ENCODE measurements around the gene BPIFB3.
"Not testable (repeated sequence)": the region's sequence is repeated elsewhere in the genome, so short reads cannot be mapped to it uniquely, and the experiment has no call there.

Gene BPIFB3

DNA sequence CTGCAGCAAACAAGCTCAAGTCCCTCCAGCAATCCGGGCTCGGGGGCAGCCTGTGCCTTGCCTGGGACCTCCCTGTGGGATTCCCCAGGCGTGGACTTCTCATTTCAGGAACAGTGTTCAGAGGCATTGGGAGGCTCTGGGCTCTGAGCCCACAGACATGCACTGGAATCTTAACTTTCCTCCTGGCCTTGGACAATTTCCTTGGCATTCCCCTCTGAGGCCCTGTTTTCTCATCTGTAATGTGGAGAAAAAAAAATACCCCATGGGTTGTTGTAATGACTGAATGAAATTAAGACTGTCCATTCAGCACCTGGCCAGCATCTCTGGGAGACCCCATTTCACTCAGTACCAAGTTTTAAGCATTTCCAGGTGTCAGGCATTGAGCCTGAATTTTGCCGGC, 43.3 kb downstream of the BPIFB3 start:
- H3K36me3 ChIP-seq (ENCODE audit: insufficient read depth, low read length): no peaks in the 10 kb centered on the region
- WGBS: 92% methylated on average over 4 of the region's 4 CpGs
- no peak overlapping the region for H3K4me3 ChIP-seq (ENCODE audit: low read length)
- no peaks in the 10 kb centered on the region for H3K9me3 ChIP-seq (ENCODE audit: insufficient read depth, low read depth, low read length)
- no peak overlapping the region for H3K27ac ChIP-seq (ENCODE audit: low read depth, low read length)
- H3K4me1 ChIP-seq (ENCODE audit: insufficient read depth, low read length): no peaks in the 10 kb centered on the region
- no peak overlapping the region for H3K9ac ChIP-seq (ENCODE audit: low read depth, low read length)
- no peaks in the 10 kb centered on the region for H3K27me3 ChIP-seq (ENCODE audit: insufficient read depth, low read length)

DNA sequence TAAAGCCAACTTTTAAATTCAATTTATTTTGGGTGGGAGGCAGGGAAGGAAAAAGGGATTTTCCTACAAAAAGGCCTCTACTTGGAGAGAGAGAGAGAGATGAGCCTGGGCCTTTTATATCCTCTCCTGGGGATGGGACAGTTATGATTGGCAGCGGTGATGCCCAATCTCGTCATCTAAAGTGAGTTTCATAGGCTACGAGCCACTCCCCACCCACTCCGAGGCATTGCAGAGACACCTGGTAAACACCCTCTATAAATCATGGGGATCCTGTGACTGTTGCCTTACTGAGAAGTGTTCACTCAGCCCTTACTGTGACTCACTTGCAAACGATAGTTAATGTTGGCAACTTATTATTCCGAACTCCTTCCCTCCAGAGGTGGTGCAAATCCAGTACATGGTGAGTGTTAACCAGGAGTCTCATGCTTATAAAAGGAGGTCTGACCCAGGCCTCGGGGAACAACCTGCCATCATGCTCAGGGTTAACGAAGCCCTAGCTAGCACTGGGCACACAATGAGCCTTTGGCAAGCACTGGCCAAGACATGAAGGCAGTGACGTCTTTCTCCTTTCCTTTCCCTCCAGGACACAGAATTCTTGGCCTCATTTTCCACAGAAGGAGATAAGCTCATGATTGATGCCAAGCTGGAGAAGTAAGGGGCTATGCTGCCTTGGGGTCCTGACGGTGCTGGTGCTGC, 46.3 kb downstream of the BPIFB3 start:
- no peaks in the 10 kb centered on the region for H3K27me3 ChIP-seq (ENCODE audit: insufficient read depth, low read length)
- no peaks in the 10 kb centered on the region for H3K9me3 ChIP-seq (ENCODE audit: insufficient read depth, low read depth, low read length)
- WGBS: 86% methylated on average over 10 of the region's 10 CpGs
- H3K4me3 ChIP-seq (ENCODE audit: low read length): no peak overlapping the region
- H3K36me3 ChIP-seq (ENCODE audit: insufficient read depth, low read length): no peaks in the 10 kb centered on the region
- no peak overlapping the region for H3K27ac ChIP-seq (ENCODE audit: low read depth, low read length)
- H3K4me1 ChIP-seq (ENCODE audit: insufficient read depth, low read length): peaks cover 4% of the 10 kb centered on the region; the same call in 1 of the 2 replicates
- H3K9ac ChIP-seq (ENCODE audit: low read depth, low read length): no peak overlapping the region

DNA sequence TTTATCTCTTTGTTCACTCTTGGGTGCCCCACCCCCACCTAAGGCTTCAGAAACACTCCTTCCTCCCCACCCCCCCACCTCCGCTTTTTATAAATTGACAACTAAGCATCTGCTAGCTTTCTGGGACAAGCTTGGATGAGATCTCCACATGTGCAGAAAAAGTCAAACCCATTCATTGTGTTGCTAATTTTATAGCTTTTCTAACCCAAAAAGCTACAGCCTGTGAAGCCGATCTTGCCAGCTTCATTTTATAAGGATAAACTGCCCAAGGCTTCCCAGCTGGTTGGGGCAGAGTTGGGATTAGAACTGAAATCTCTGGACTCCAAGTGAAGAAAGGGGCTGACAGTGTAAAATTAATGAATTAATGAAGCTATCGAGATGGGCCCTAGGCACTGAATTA, 49.9 kb downstream of the BPIFB3 start:
- H3K9me3 ChIP-seq (ENCODE audit: insufficient read depth, low read depth, low read length): no peaks in the 10 kb centered on the region
- 69% methylated on average over 3 of the region's 3 CpGs for WGBS
- H3K36me3 ChIP-seq (ENCODE audit: insufficient read depth, low read length): no peaks in the 10 kb centered on the region
- no peak overlapping the region for H3K9ac ChIP-seq (ENCODE audit: low read depth, low read length)
- no peak overlapping the region for H3K4me3 ChIP-seq (ENCODE audit: low read length)
- peaks cover 4% of the 10 kb centered on the region; the same call in 1 of the 2 replicates for H3K4me1 ChIP-seq (ENCODE audit: insufficient read depth, low read length)
- no peaks in the 10 kb centered on the region for H3K27me3 ChIP-seq (ENCODE audit: insufficient read depth, low read length)
- no peak overlapping the region for H3K27ac ChIP-seq (ENCODE audit: low read depth, low read length)

DNA sequence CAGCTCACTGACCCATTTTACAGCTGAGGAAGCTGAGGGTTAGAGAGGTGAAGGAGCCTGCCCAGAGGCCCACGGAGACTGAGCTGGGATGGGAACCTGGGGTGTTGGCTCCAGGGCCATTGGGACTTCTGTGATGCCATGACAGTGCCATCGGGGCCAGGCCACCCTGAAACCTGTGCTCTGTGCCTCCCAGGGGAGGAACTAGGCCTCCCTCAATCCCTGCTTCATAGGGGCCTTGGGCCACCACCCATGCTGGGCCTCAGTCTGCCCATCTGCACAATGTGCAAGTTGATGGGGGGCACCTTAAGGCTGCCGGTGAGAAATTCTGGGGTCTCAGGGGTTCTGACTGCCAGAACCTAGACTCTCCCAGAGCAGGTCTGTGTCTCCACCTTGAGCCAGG, 50.6 kb downstream of the BPIFB3 start:
- WGBS: 94% methylated on average over 3 of the region's 3 CpGs
- H3K4me3 ChIP-seq (ENCODE audit: low read length): no peak overlapping the region

DNA sequence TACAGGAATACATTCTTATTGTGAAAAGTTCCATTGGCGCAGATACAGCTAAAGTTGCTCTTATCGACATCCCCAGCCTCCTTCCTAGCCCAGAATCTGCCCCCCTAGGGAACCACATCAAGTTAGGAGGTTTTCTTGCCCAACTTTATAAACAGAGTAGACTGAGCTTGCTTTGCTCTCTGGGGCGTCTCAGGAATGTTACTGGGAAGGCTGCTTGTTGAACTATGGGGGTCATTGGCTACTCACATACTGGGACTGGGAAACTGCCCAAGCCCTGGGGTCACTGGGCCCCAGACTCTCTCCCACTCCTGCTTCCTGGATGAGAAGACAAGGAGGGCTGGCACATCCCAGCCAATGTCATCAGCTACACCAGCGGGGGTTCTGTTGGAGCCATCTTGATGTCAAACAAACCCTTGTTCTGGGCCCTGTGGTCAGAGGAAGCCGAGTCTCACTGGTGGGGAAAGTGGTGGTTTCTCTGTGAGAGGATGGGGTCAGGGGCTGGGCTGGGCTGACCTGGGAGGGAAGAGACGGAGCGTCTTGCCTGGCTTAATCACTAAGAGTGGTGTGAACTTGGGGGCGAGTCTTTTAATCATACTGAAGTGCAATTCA, 51.7 kb downstream of the BPIFB3 start:
- whole genome bisulfite sequencing: 91% methylated on average over 8 of the region's 8 CpGs
- Histone ChIP-seq H3K9me3 (ENCODE audit: insufficient read depth, low read depth, low read length) (no peaks in the 10 kb centered on the region), H3K27ac (ENCODE audit: low read depth, low read length) (no peak overlapping the region)

More for the DNA sequence above, 50.6 kb downstream of the BPIFB3 start:
- no peak overlapping the region for H3K9ac ChIP-seq (ENCODE audit: low read depth, low read length)
- peaks cover 4% of the 10 kb centered on the region; the same call in 1 of the 2 replicates for H3K4me1 ChIP-seq (ENCODE audit: insufficient read depth, low read length)
- no peak overlapping the region for H3K27ac ChIP-seq (ENCODE audit: low read depth, low read length)
- no peaks in the 10 kb centered on the region for H3K36me3 ChIP-seq (ENCODE audit: insufficient read depth, low read length)
- H3K9me3 ChIP-seq (ENCODE audit: insufficient read depth, low read depth, low read length): no peaks in the 10 kb centered on the region
- H3K27me3 ChIP-seq (ENCODE audit: insufficient read depth, low read length): no peaks in the 10 kb centered on the region

DNA sequence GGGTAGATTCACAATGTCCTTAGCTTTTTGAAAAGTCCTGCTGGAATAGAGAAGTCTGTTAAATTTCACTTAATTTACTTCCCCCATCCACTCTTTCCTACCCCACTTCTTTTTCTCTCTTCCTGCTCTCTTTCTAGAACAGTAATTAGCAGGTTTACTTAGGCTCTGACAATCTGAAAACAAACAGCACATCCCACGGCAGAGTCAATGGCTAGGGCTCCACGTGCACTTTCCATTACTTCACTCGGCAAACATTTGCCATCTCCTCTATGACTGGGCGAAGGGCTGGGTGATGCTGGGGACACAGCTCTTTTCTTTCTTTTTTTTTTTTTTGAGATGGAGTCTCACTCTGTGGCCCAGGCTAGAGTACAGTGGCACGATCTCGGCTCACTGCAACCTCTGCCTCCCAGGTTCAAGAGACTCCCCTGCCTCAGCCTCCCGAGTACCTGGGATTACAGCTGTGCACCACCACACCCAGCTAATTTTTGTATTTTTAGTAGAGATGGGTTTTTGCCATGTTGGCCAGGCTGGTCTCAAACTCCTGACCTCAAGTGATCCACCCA, 52.4 kb downstream of the BPIFB3 start:
- not testable (repeated sequence) for H3K27me3 ChIP-seq (ENCODE audit: insufficient read depth, low read length); H3K4me1 ChIP-seq (ENCODE audit: insufficient read depth, low read length); H3K27ac ChIP-seq (ENCODE audit: low read depth, low read length); H3K9ac ChIP-seq (ENCODE audit: low read depth, low read length); H3K9me3 ChIP-seq (ENCODE audit: insufficient read depth, low read depth, low read length); H3K36me3 ChIP-seq (ENCODE audit: insufficient read depth, low read length); H3K4me3 ChIP-seq (ENCODE audit: low read length)
- WGBS: 76% methylated on average over 7 of the region's 7 CpGs

More for the DNA sequence above, 51.7 kb downstream of the BPIFB3 start:
- Histone ChIP-seq H3K36me3 (ENCODE audit: insufficient read depth, low read length) (no peaks in the 10 kb centered on the region), H3K4me3 (ENCODE audit: low read length) (no peak overlapping the region), H3K27me3 (ENCODE audit: insufficient read depth, low read length) (no peaks in the 10 kb centered on the region), H3K9ac (ENCODE audit: low read depth, low read length) (no peak overlapping the region), H3K4me1 (ENCODE audit: insufficient read depth, low read length) (peaks cover 4% of the 10 kb centered on the region; the same call in 1 of the 2 replicates)

DNA sequence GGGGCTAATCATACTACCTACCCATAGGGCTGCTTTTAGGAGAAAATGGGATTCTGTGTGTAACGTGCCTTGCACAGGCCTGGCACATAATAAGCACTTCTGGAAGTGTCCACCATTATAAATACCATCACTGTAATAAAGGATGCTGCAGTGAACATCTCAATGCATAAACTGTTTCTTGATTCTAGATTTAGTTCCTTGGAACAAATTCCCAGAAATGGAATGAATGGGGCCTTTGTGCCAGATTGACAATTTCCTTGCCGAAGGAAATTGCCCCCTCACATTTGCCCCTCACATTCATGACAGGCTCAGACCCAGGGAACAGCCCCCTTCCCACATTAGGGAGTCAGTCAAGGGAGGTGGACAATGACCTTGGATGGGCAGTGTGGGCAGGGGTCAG, 55.0 kb downstream of the BPIFB3 start:
- WGBS: 95% methylated on average over 2 of the region's 2 CpGs
- Histone ChIP-seq H3K36me3 (ENCODE audit: insufficient read depth, low read length) (no peaks in the 10 kb centered on the region), H3K27me3 (ENCODE audit: insufficient read depth, low read length) (no peaks in the 10 kb centered on the region), H3K4me1 (ENCODE audit: insufficient read depth, low read length) (no peaks in the 10 kb centered on the region; the same call in 1 of the 2 replicates), H3K9ac (ENCODE audit: low read depth, low read length) (no peak overlapping the region), H3K27ac (ENCODE audit: low read depth, low read length) (no peak overlapping the region), H3K9me3 (ENCODE audit: insufficient read depth, low read depth, low read length) (peaks cover 5% of the 10 kb centered on the region; the same call in 1 of the 2 replicates), H3K4me3 (ENCODE audit: low read length) (no peak overlapping the region)

DNA sequence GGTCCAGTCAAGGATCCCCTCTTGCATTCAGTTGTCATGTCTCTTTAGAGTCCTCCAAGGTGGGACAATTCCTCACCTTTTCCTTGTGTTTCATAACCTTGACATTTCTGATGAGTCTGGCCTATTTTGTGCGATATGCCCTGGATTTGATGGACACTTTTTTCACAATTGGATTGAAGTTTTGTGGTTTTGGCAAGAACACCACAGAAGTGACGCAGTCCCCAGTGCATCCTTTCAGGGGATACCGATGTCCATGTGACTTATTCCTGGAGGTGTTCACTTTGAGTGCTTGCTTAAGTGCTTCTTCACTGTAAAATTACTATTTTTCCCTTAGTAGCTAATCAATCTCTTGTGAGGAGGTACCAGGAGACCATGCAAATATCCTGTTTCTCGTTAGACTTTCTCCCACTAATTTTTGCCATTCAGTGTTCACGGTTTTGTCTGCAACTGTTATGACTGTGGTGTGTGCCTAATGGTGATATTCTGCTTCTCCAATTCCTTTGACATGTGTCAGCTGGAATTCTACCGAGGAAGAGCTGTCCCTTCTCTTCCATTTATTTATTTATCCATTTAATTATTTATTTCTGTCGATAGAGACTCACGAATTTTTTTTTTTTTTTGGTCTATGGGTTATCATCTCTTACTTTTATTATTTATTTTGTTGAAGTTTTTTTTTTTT, 56.6 kb downstream of the BPIFB3 start:
- WGBS: 89% methylated on average over 5 of the region's 8 CpGs
- H3K36me3 ChIP-seq (ENCODE audit: insufficient read depth, low read length): no peaks in the 10 kb centered on the region
- no peak overlapping the region for H3K4me3 ChIP-seq (ENCODE audit: low read length)

DNA sequence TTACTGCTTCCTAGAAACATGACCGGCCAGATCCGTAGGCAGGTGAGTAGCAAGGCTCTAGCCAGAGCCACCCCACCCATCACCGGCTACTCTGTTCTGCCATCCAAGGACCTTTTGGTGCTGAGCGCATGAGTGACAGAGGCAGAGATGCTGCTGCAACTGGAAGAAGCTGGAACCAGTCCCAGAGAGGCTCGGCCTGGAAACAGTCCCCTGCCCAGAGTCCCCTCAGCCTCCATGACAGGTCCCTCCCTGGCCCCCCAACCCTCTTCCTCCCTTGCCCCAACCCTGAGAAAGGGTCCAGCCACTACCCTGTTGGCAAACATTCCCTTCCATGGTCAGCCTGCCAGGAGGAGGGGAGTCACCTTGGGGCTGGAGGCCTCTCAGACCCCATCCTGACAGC, 57.6 kb downstream of the BPIFB3 start:
- peaks cover 8% of the 10 kb centered on the region; the same call in 1 of the 2 replicates for H3K9me3 ChIP-seq (ENCODE audit: insufficient read depth, low read depth, low read length)
- WGBS: 94% methylated on average over 5 of the region's 5 CpGs
- no peak overlapping the region for H3K9ac ChIP-seq (ENCODE audit: low read depth, low read length)
- no peaks in the 10 kb centered on the region for H3K4me1 ChIP-seq (ENCODE audit: insufficient read depth, low read length)
- H3K36me3 ChIP-seq (ENCODE audit: insufficient read depth, low read length): no peaks in the 10 kb centered on the region
- no peaks in the 10 kb centered on the region for H3K27me3 ChIP-seq (ENCODE audit: insufficient read depth, low read length)
- no peak overlapping the region for H3K4me3 ChIP-seq (ENCODE audit: low read length)
- no peak overlapping the region for H3K27ac ChIP-seq (ENCODE audit: low read depth, low read length)

More for the DNA sequence above, 56.6 kb downstream of the BPIFB3 start:
- Histone ChIP-seq H3K4me1 (ENCODE audit: insufficient read depth, low read length) (no peaks in the 10 kb centered on the region), H3K9me3 (ENCODE audit: insufficient read depth, low read depth, low read length) (peaks cover 8% of the 10 kb centered on the region; the same call in 1 of the 2 replicates), H3K27me3 (ENCODE audit: insufficient read depth, low read length) (no peaks in the 10 kb centered on the region), H3K27ac (ENCODE audit: low read depth, low read length) (no peak overlapping the region), H3K9ac (ENCODE audit: low read depth, low read length) (no peak overlapping the region)

DNA sequence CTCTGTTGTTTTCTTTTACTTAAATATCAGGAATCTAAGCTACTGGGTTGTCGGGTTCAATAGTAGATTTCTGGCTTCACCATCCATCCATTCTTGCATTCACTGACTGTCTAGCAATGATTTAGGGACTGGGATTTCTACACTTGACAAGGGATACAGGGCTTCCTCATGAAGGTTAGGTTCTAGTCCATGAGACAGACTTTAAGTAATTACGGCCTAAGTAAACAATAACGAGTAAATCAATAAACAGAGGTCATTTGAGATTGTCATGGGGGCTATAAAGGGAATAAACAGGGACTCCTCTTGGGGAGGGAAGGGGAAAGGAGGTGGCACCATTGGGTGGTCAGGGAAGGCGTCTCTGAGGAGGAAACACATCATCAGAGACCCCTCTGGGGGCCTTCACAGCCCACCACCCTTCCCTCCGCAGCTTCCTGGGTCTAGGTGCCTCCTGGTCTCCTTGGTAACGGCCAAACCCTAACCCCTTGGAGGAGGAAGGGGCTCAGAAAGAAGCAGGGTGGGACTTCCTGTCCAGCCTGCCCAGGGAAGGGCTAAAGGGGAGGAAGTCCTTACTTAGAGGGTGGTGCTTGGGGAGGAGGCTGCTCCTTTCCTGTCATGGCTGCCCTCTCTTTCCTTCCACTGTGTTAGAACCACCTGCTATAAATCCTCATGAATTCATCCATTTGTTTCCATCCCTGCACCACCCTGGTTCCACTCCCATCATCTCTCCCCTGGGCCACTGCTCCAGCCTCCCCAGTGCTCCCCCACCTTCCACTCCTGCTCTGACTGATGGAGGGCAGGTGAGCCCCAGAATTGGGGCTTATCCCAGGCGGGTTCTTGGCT, 59.1 kb downstream of the BPIFB3 start:
- no peak overlapping the region for H3K4me3 ChIP-seq (ENCODE audit: low read length)
- H3K27ac ChIP-seq (ENCODE audit: low read depth, low read length): no peak overlapping the region
- H3K9me3 ChIP-seq (ENCODE audit: insufficient read depth, low read depth, low read length): peaks cover 8% of the 10 kb centered on the region; the same call in 1 of the 2 replicates
- WGBS: 91% methylated on average over 6 of the region's 7 CpGs
- no peaks in the 10 kb centered on the region for H3K4me1 ChIP-seq (ENCODE audit: insufficient read depth, low read length)
- no peaks in the 10 kb centered on the region for H3K27me3 ChIP-seq (ENCODE audit: insufficient read depth, low read length)
- H3K36me3 ChIP-seq (ENCODE audit: insufficient read depth, low read length): no peaks in the 10 kb centered on the region
- H3K9ac ChIP-seq (ENCODE audit: low read depth, low read length): no peak overlapping the region
